Esophagus muscularis mucosa (tissue), 4 donors: Measurements from ENCODE around the gene EML3. TPM values are rescaled to one million over a fixed set of nuclear protein-coding genes. Genes with fewer than 3 reads are reported as not detected.

ENCODE experiments used
- DNase-seq: peaks from one replicate; pipeline ENCODE4 v3.0.0-alpha.2; 2017; ENCODE audit errors: extremely low spot score
- H3K27ac ChIP-seq, 4 donors: fragments of 200-600 bp; sonication (generic); replicated peaks in 1 of 4; 1 replicate in 3 of 4; 2 replicates in 1 of 4; pipeline ENCODE4 v1.5.1; 2016 to 2019; ENCODE audit warnings: mild to moderate bottlenecking in 1 of 4
- H3K27me3 ChIP-seq, 4 donors: fragments of 200-600 bp; sonication (generic); one replicate each; pipeline versions ENCODE4 v1.5.1 to v1.6.0; 2016 to 2019
- H3K36me3 ChIP-seq, 4 donors: fragments of 200-600 bp; sonication (generic); one replicate each; pipeline ENCODE4 v1.5.1; 2016 to 2019
- H3K4me1 ChIP-seq, 4 donors: fragments of 200-600 bp; sonication (generic); one replicate each; pipeline ENCODE4 v1.5.1; 2016 to 2019
- H3K4me3 ChIP-seq, 4 donors: fragments of 200-600 bp; sonication (generic); 1 replicate in 2 of 4; 2 replicates in 2 of 4; pipeline ENCODE4 v1.5.1; 2016 to 2019; ENCODE audit warnings: mild to moderate bottlenecking in 4 of 4, moderate library complexity in 1 of 4
- H3K9me3 ChIP-seq, 4 donors: fragments of 200-600 bp; sonication (generic); 1 replicate in 3 of 4; 2 replicates in 1 of 4; pipeline ENCODE4 v1.5.1; 2016 to 2019
- CTCF ChIP-seq, 3 experiments: fragments of 200-600 bp in 2 of 3; fragments of 450-650 bp in 1 of 3; sonication (generic) in 2 of 3; IDR thresholded peaks; one replicate each; pipeline ENCODE4 v1.5.1; 2017 to 2019; ENCODE audit warnings: antibody characterized with exemption in 3 of 3, mild to moderate bottlenecking in 2 of 3, moderate library complexity in 1 of 3
- EP300 ChIP-seq: sonication (generic); formaldehyde crosslinking; IDR thresholded peaks from one replicate; pipeline ENCODE4 v1.6.1; 2017; ENCODE audit warnings: antibody characterized with exemption
- POLR2A ChIP-seq: fragments of 450-650 bp; IDR thresholded peaks from one replicate; pipeline ENCODE4 v1.6.1; 2017; ENCODE audit warnings: antibody characterized with exemption, moderate library complexity, mild to moderate bottlenecking, low read depth
- POLR2AphosphoS5 ChIP-seq, 2 donors: sonication (generic); formaldehyde crosslinking; IDR thresholded peaks; one replicate each; pipeline ENCODE4 v1.6.1; 2017; ENCODE audit warnings: antibody characterized with exemption in 2 of 2
- WGBS: methylation state at CpG from one replicate; pipeline ENCODE4 v1.1.5; 2018; 5-methylcytosine and 5-hydroxymethylcytosine counted together
- intact Hi-C: fragments of 100-400 bp; cut with DNase I; formaldehyde crosslinking; loops from one replicate; pipeline ENCODE4 v1.15.1; 2023
- total RNA-seq, 4 donors: library from RNA; depleted of rRNA; stranded (reverse); fragments of >200 nt; gene quantifications; one replicate each; pipeline versions ENCODE4 v1.1.0 to v1.2.1, GENCODE V29; 2016

The EML3 gene
- total RNA-seq, 4 donors from 2014 or later, result 27.0 to 33.6 (median 29.0) TPM

- peak; percentile 97 for DNase-seq
- peak in 1 of 2 donors; percentile 71 for TF ChIP-seq POLR2AphosphoS5 (IDR thresholded peaks at IDR 0.05)
- no peak for TF ChIP-seq EP300
- no peak for TF ChIP-seq POLR2A
- TF ChIP-seq CTCF (IDR thresholded peaks at IDR 0.05), result no peak
Observed at GRCh38 chr11:62556108-62556874, 56.3 kb downstream of the EML3 start.

GRCh38 chr11:62555464-62556107, 57.0 kb downstream of the EML3 start:
- DNase-seq, result no peak
- Histone ChIP-seq H3K4me3 (peak overlapping the region; percentile 21 to 32 (median 29)), H3K36me3 (peaks cover 11 to 27% (median 24%) of the 10 kb centered on the region in 4 donors), H3K4me1 (peaks cover 79 to 100% (median 95%) of the 10 kb centered on the region in 4 donors), H3K27ac (peak overlapping the region; percentile 93 to 97 (median 95)), H3K27me3 (no peaks in the 10 kb centered on the region), H3K9me3 (no peaks in the 10 kb centered on the region)
- intact Hi-C loops, result no loop called here
- TF ChIP-seq EP300 (no peak), POLR2A (no peak), CTCF (IDR thresholded peaks at IDR 0.05) (no peak), POLR2AphosphoS5 (IDR thresholded peaks at IDR 0.05) (no peak)
- whole genome bisulfite sequencing, result 29% methylated on average over 4 of the region's 4 CpGs

More at GRCh38 chr11:62556108-62556874, 56.3 kb downstream of the EML3 start:
- no peaks in the 10 kb centered on the region for H3K27me3 ChIP-seq
- intact Hi-C loops, result no loop called here
- WGBS, result 5% methylated on average over 12 of the region's 14 CpGs
- peak overlapping the region; percentile 21 to 32 (median 29) for H3K4me3 ChIP-seq
- peak overlapping the region; percentile 93 to 97 (median 95) for H3K27ac ChIP-seq
- H3K36me3 ChIP-seq, result peaks cover 11 to 27% (median 24%) of the 10 kb centered on the region in 4 donors
- peaks cover 81 to 100% (median 96%) of the 10 kb centered on the region in 4 donors for H3K4me1 ChIP-seq
- no peaks in the 10 kb centered on the region for H3K9me3 ChIP-seq

GRCh38 chr11:62554387-62555167, 58.0 kb downstream of the EML3 start:
- 83% methylated on average over 7 of the region's 7 CpGs for WGBS
- TF ChIP-seq CTCF (IDR thresholded peaks at IDR 0.05), result no peak
- TF ChIP-seq EP300, result no peak
- TF ChIP-seq POLR2AphosphoS5 (IDR thresholded peaks at IDR 0.05), result no peak
- TF ChIP-seq POLR2A, result no peak
- Histone ChIP-seq H3K36me3 (peaks cover 7 to 24% (median 16%) of the 10 kb centered on the region in 4 donors), H3K4me1 (peaks cover 78 to 99% (median 94%) of the 10 kb centered on the region in 4 donors), H3K4me3 (peak overlapping the region in 1 of 4 donors; percentile 49), H3K27ac (peak overlapping the region; percentile 93 to 97 (median 95)), H3K9me3 (no peaks in the 10 kb centered on the region), H3K27me3 (no peaks in the 10 kb centered on the region)
- no peak for DNase-seq
- intact Hi-C loops, result no loop called here

GRCh38 chr11:62553839-62554361, 58.7 kb downstream of the EML3 start:
- Histone ChIP-seq H3K4me3 (peak overlapping the region; percentile 38 to 49 (median 42)), H3K9me3 (no peaks in the 10 kb centered on the region), H3K36me3 (peaks cover under 1 to 17% (median 9%) of the 10 kb centered on the region in 4 donors), H3K27ac (peak overlapping the region; percentile 93 to 97 (median 95)), H3K27me3 (no peaks in the 10 kb centered on the region), H3K4me1 (peaks cover 80 to 99% (median 94%) of the 10 kb centered on the region in 4 donors)
- WGBS, result 57% methylated on average over 8 of the region's 8 CpGs
- TF ChIP-seq POLR2A, result no peak
- no peak for TF ChIP-seq POLR2AphosphoS5 (IDR thresholded peaks at IDR 0.05)
- no peak for TF ChIP-seq EP300
- TF ChIP-seq CTCF (IDR thresholded peaks at IDR 0.05), result no peak
- no peak for DNase-seq
- intact Hi-C loops, result no loop called here
